ENCODE measurements around the gene AGBL1.
"Not testable (repeated sequence)": the region's sequence is repeated elsewhere in the genome, so short reads cannot be mapped to it uniquely, and the experiment has no call there.

The AGBL1 gene

GRCh38 chr15:86411916-86412315 lies 332.2 kb downstream of the AGBL1 start:
- no peak for DNase-seq

- DNase-seq = no peak
Observed at GRCh38 chr15:86413191-86413590, 333.5 kb downstream of the AGBL1 start.

GRCh38 chr15:86425746-86426145 lies 346.1 kb downstream of the AGBL1 start:
- no peak for DNase-seq

GRCh38 chr15:86432861-86433260 lies 353.2 kb downstream of the AGBL1 start:
- no peak for DNase-seq

- DNase-seq = no peak
Observed at GRCh38 chr15:86433983-86434382, 354.3 kb downstream of the AGBL1 start.

GRCh38 chr15:86439614-86440013 lies 359.9 kb downstream of the AGBL1 start:
- DNase-seq = no peak

- DNase-seq = no peak
Observed at GRCh38 chr15:86444527-86444926, 364.9 kb downstream of the AGBL1 start.

- no peak for DNase-seq
Observed at GRCh38 chr15:86445579-86446252, 366.0 kb downstream of the AGBL1 start.

- no peak for DNase-seq
Observed at GRCh38 chr15:86446253-86446640, 366.6 kb downstream of the AGBL1 start.

- DNase-seq = not testable (repeated sequence)
Observed at GRCh38 chr15:86465470-86466039, 385.9 kb downstream of the AGBL1 start.

GRCh38 chr15:86481720-86482119 lies 402.0 kb downstream of the AGBL1 start:
- no peak for DNase-seq

- DNase-seq = peak; percentile 15
Observed at GRCh38 chr15:86483936-86484335, 404.3 kb downstream of the AGBL1 start.

GRCh38 chr15:86488046-86488445 lies 408.4 kb downstream of the AGBL1 start:
- DNase-seq = no peak

- DNase-seq = no peak
Observed at GRCh38 chr15:86489981-86490380, 410.3 kb downstream of the AGBL1 start.

- no peak for DNase-seq
Observed at GRCh38 chr15:86491118-86491517, 411.4 kb downstream of the AGBL1 start.

- no peak for DNase-seq
Observed at GRCh38 chr15:86493884-86494283, 414.2 kb downstream of the AGBL1 start.

- DNase-seq = no peak
Observed at GRCh38 chr15:86494475-86494874, 414.8 kb downstream of the AGBL1 start.

- no peak for DNase-seq
Observed at GRCh38 chr15:86502301-86502700, 422.6 kb downstream of the AGBL1 start.

- no peak for DNase-seq
Observed at GRCh38 chr15:86505951-86506350, 426.3 kb downstream of the AGBL1 start.

GRCh38 chr15:86506401-86506800 lies 426.7 kb downstream of the AGBL1 start:
- DNase-seq = no peak

GRCh38 chr15:86515625-86516024 lies 436.0 kb downstream of the AGBL1 start:
- no peak for DNase-seq

GRCh38 chr15:86522721-86523120 lies 443.1 kb downstream of the AGBL1 start:
- DNase-seq = no peak

GRCh38 chr15:86526938-86527690 lies 447.4 kb downstream of the AGBL1 start:
- DNase-seq = no peak

GRCh38 chr15:86528094-86528493 lies 448.4 kb downstream of the AGBL1 start:
- DNase-seq = not testable (repeated sequence)

Data from hematopoietic multipotent progenitor cell treated with erythropoietin and hydrocortisone succinate and interleukin-3 and kit ligand, for 4 days (in vitro differentiated cells).